ENCODE data around the gene DHX34.
"Not testable (repeated sequence)": the region's sequence is repeated elsewhere in the genome, so short reads cannot be mapped to it uniquely, and the experiment has no call there.

Gene DHX34

GRCh38 chr19:47398707-47399597, 49.8 kb downstream of the DHX34 start:
- H3K4me1 Mint-ChIP-seq (ENCODE audit: low read depth): no peaks in the 10 kb centered on the region
- H3K27me3 Mint-ChIP-seq: peaks cover 59% of the 10 kb centered on the region
- intact Hi-C loops (cut with micrococcal nuclease): no loop called here
- H3K4me3 Mint-ChIP-seq: no peak overlapping the region
- no peak overlapping the region for H3K27ac Mint-ChIP-seq
- H3K36me3 Mint-ChIP-seq (ENCODE audit: low read depth): no peaks in the 10 kb centered on the region
- no peaks in the 10 kb centered on the region for H3K9me3 Mint-ChIP-seq

- H3K9me3 Mint-ChIP-seq: no peaks in the 10 kb centered on the region
- H3K36me3 Mint-ChIP-seq (ENCODE audit: low read depth): no peaks in the 10 kb centered on the region
- H3K4me3 Mint-ChIP-seq: no peak overlapping the region
- H3K4me1 Mint-ChIP-seq (ENCODE audit: low read depth): no peaks in the 10 kb centered on the region
- intact Hi-C loops (cut with micrococcal nuclease): no loop called here
- H3K27ac Mint-ChIP-seq: no peak overlapping the region
- peaks cover 73% of the 10 kb centered on the region for H3K27me3 Mint-ChIP-seq
Observed at GRCh38 chr19:47402504-47402903, 53.4 kb downstream of the DHX34 start.

GRCh38 chr19:47404334-47405196, 55.5 kb downstream of the DHX34 start:
- H3K36me3 Mint-ChIP-seq (ENCODE audit: low read depth): no peaks in the 10 kb centered on the region
- H3K27me3 Mint-ChIP-seq: peaks cover 74% of the 10 kb centered on the region
- no peaks in the 10 kb centered on the region for H3K9me3 Mint-ChIP-seq
- intact Hi-C loops (cut with micrococcal nuclease): no loop called here
- no peak overlapping the region for H3K4me3 Mint-ChIP-seq
- H3K27ac Mint-ChIP-seq: no peak overlapping the region
- no peaks in the 10 kb centered on the region for H3K4me1 Mint-ChIP-seq (ENCODE audit: low read depth)

GRCh38 chr19:47405197-47405550, 56.1 kb downstream of the DHX34 start:
- no peaks in the 10 kb centered on the region for H3K4me1 Mint-ChIP-seq (ENCODE audit: low read depth)
- peaks cover 76% of the 10 kb centered on the region for H3K27me3 Mint-ChIP-seq
- H3K27ac Mint-ChIP-seq: no peak overlapping the region
- intact Hi-C loops (cut with micrococcal nuclease): no loop called here
- no peaks in the 10 kb centered on the region for H3K9me3 Mint-ChIP-seq
- H3K36me3 Mint-ChIP-seq (ENCODE audit: low read depth): no peaks in the 10 kb centered on the region
- H3K4me3 Mint-ChIP-seq: no peak overlapping the region

- Mint-ChIP-seq H3K27me3 (peaks cover 74% of the 10 kb centered on the region), H3K4me1 (ENCODE audit: low read depth) (no peaks in the 10 kb centered on the region), H3K36me3 (ENCODE audit: low read depth) (no peaks in the 10 kb centered on the region), H3K9me3 (no peaks in the 10 kb centered on the region), H3K27ac (no peak overlapping the region), H3K4me3 (no peak overlapping the region)
- intact Hi-C loops (cut with micrococcal nuclease): no loop called here
Observed at GRCh38 chr19:47405854-47406417, 56.8 kb downstream of the DHX34 start.

- Mint-ChIP-seq H3K36me3 (ENCODE audit: low read depth) (no peaks in the 10 kb centered on the region), H3K4me3 (no peak overlapping the region), H3K27ac (no peak overlapping the region), H3K4me1 (ENCODE audit: low read depth) (no peaks in the 10 kb centered on the region), H3K9me3 (no peaks in the 10 kb centered on the region), H3K27me3 (peaks cover 70% of the 10 kb centered on the region)
- intact Hi-C loops (cut with micrococcal nuclease): no loop called here
Observed at GRCh38 chr19:47406711-47407416, 57.7 kb downstream of the DHX34 start.

- Mint-ChIP-seq H3K9me3 (no peaks in the 10 kb centered on the region), H3K4me3 (no peak overlapping the region), H3K4me1 (ENCODE audit: low read depth) (no peaks in the 10 kb centered on the region), H3K27me3 (peaks cover 75% of the 10 kb centered on the region), H3K27ac (no peak overlapping the region), H3K36me3 (ENCODE audit: low read depth) (no peaks in the 10 kb centered on the region)
- intact Hi-C loops (cut with micrococcal nuclease): no loop called here
Observed at GRCh38 chr19:47407417-47407774, 58.3 kb downstream of the DHX34 start.

- Mint-ChIP-seq H3K9me3 (no peaks in the 10 kb centered on the region), H3K4me3 (no peak overlapping the region), H3K36me3 (ENCODE audit: low read depth) (no peaks in the 10 kb centered on the region), H3K4me1 (ENCODE audit: low read depth) (no peaks in the 10 kb centered on the region), H3K27me3 (peaks cover 76% of the 10 kb centered on the region), H3K27ac (no peak overlapping the region)
- intact Hi-C loops (cut with micrococcal nuclease): no loop called here
Observed at GRCh38 chr19:47408156-47408938, 59.2 kb downstream of the DHX34 start.

GRCh38 chr19:47411101-47411500, 62.0 kb downstream of the DHX34 start:
- Mint-ChIP-seq H3K27ac (no peak overlapping the region), H3K4me3 (no peak overlapping the region), H3K4me1 (ENCODE audit: low read depth) (no peaks in the 10 kb centered on the region), H3K27me3 (peaks cover 76% of the 10 kb centered on the region), H3K36me3 (ENCODE audit: low read depth) (no peaks in the 10 kb centered on the region), H3K9me3 (no peaks in the 10 kb centered on the region)
- intact Hi-C loops (cut with micrococcal nuclease): no loop called here

GRCh38 chr19:47411696-47412095, 62.6 kb downstream of the DHX34 start:
- H3K27ac Mint-ChIP-seq; H3K9me3 Mint-ChIP-seq; H3K4me1 Mint-ChIP-seq (ENCODE audit: low read depth); H3K4me3 Mint-ChIP-seq; H3K36me3 Mint-ChIP-seq (ENCODE audit: low read depth); intact Hi-C loops (cut with micrococcal nuclease): not testable (repeated sequence)
- peaks cover 76% of the 10 kb centered on the region for H3K27me3 Mint-ChIP-seq

GRCh38 chr19:47413941-47414340, 64.8 kb downstream of the DHX34 start:
- H3K9me3 Mint-ChIP-seq: no peaks in the 10 kb centered on the region
- no peak overlapping the region for H3K4me3 Mint-ChIP-seq
- no peak overlapping the region for H3K27ac Mint-ChIP-seq
- intact Hi-C loops (cut with micrococcal nuclease): no loop called here
- H3K36me3 Mint-ChIP-seq (ENCODE audit: low read depth): no peaks in the 10 kb centered on the region
- H3K27me3 Mint-ChIP-seq: peaks cover 77% of the 10 kb centered on the region
- peaks cover 15% of the 10 kb centered on the region for H3K4me1 Mint-ChIP-seq (ENCODE audit: low read depth)

- Mint-ChIP-seq H3K4me3 (no peak overlapping the region), H3K36me3 (ENCODE audit: low read depth) (no peaks in the 10 kb centered on the region), H3K27me3 (peaks cover 74% of the 10 kb centered on the region), H3K9me3 (no peaks in the 10 kb centered on the region), H3K27ac (no peak overlapping the region), H3K4me1 (ENCODE audit: low read depth) (peaks cover 15% of the 10 kb centered on the region)
- intact Hi-C loops (cut with micrococcal nuclease): no loop called here
Observed at GRCh38 chr19:47414469-47414868, 65.4 kb downstream of the DHX34 start.

- no peaks in the 10 kb centered on the region for H3K36me3 Mint-ChIP-seq (ENCODE audit: low read depth)
- no peak overlapping the region for H3K4me3 Mint-ChIP-seq
- H3K27me3 Mint-ChIP-seq: peaks cover 83% of the 10 kb centered on the region
- intact Hi-C loops (cut with micrococcal nuclease): no loop called here
- no peak overlapping the region for H3K27ac Mint-ChIP-seq
- no peaks in the 10 kb centered on the region for H3K9me3 Mint-ChIP-seq
- H3K4me1 Mint-ChIP-seq (ENCODE audit: low read depth): peaks cover 25% of the 10 kb centered on the region
Observed at GRCh38 chr19:47415953-47416642, 67.0 kb downstream of the DHX34 start.
